NCI-H82 (cell line): ENCODE results near the gene UBE2R2.
"Not testable (repeated sequence)": the region's sequence is repeated elsewhere in the genome, so short reads cannot be mapped to it uniquely, and the experiment has no call there.

Source experiments
- DNase-seq: peaks from one replicate; lab custom pipeline; 2025; lab: John Stamatoyannopoulos, UW

UBE2R2 gene

GRCh38 chr9:33927694-33928093 is 110.7 kb downstream of the UBE2R2 start:
- DNase-seq = no peak

GRCh38 chr9:33931326-33931725 is 114.4 kb downstream of the UBE2R2 start:
- no peak for DNase-seq

GRCh38 chr9:33932078-33932807 is 115.3 kb downstream of the UBE2R2 start:
- DNase-seq = no peak

- no peak for DNase-seq
These were observed 117.4 kb downstream of the UBE2R2 start for GRCh38 chr9:33934188-33934878.

- DNase-seq = no peak
These were observed 123.2 kb downstream of the UBE2R2 start for GRCh38 chr9:33939924-33940874.

GRCh38 chr9:33942471-33943083 is 125.6 kb downstream of the UBE2R2 start:
- no peak for DNase-seq

GRCh38 chr9:33943389-33943788 is 126.4 kb downstream of the UBE2R2 start:
- DNase-seq = no peak

GRCh38 chr9:33946779-33947535 is 130.0 kb downstream of the UBE2R2 start:
- no peak for DNase-seq

- DNase-seq = peak; percentile 45
These were observed 133.4 kb downstream of the UBE2R2 start for GRCh38 chr9:33950371-33950770.

GRCh38 chr9:33952066-33952465 is 135.1 kb downstream of the UBE2R2 start:
- no peak for DNase-seq

GRCh38 chr9:33956544-33956943 is 139.6 kb downstream of the UBE2R2 start:
- DNase-seq = no peak

- DNase-seq = no peak
These were observed 142.8 kb downstream of the UBE2R2 start for GRCh38 chr9:33959725-33960124.

GRCh38 chr9:33962468-33962867 is 145.5 kb downstream of the UBE2R2 start:
- DNase-seq = not testable (repeated sequence)

- no peak for DNase-seq
These were observed 147.3 kb downstream of the UBE2R2 start for GRCh38 chr9:33964086-33964768.
